ENCODE measurements around the gene BBX.

DNA sequence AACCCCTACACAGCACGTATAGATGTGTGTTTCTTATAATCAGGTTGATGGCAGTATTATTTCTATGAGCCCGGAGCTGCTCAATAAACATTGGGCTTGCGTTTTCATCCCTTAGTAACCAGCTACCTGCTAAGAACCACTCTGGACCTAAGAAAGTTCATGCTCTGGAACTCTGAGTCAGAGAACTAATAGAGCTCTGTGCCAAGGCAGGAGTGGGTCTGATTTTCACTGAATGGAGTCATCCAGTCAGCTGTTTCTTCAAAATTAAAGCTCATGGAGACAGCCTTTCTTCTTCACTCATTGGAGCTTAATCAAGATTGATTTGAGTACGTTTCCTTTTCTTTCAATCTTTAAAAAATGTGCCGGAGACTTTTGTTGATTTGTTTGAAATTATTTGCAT is 145.7 kb downstream of the BBX start:
- no peak for TF ChIP-seq POLR2AphosphoS5 (IDR thresholded peaks at IDR 0.05)
- TF ChIP-seq, protein P1, sequence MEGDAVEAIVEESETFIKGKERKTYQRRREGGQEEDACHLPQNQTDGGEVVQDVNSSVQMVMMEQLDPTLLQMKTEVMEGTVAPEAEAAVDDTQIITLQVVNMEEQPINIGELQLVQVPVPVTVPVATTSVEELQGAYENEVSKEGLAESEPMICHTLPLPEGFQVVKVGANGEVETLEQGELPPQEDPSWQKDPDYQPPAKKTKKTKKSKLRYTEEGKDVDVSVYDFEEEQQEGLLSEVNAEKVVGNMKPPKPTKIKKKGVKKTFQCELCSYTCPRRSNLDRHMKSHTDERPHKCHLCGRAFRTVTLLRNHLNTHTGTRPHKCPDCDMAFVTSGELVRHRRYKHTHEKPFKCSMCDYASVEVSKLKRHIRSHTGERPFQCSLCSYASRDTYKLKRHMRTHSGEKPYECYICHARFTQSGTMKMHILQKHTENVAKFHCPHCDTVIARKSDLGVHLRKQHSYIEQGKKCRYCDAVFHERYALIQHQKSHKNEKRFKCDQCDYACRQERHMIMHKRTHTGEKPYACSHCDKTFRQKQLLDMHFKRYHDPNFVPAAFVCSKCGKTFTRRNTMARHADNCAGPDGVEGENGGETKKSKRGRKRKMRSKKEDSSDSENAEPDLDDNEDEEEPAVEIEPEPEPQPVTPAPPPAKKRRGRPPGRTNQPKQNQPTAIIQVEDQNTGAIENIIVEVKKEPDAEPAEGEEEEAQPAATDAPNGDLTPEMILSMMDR (IDR thresholded peaks at IDR 0.05), result no peak
